UCSD-AML1 (cell line): ENCODE data around the gene DHRS13.
"Not testable (repeated sequence)": the region's sequence is repeated elsewhere in the genome, so short reads cannot be mapped to it uniquely, and the experiment has no call there.

Experiments
- DNase-seq: peaks from one replicate; lab custom pipeline; 2025; ENCODE audit not compliant: unreplicated experiment; lab: John Stamatoyannopoulos, UW

The DHRS13 gene

GRCh38 chr17:28883967-28884702, 18.7 kb downstream of the DHRS13 start:
- DNase-seq: no peak

- no peak for DNase-seq
These were observed 20.6 kb downstream of the DHRS13 start for GRCh38 chr17:28882154-28882895.

- no peak for DNase-seq
These were observed 21.3 kb downstream of the DHRS13 start for GRCh38 chr17:28881533-28882056.

- DNase-seq: no peak
These were observed 22.3 kb downstream of the DHRS13 start for GRCh38 chr17:28880572-28880945.

GRCh38 chr17:28879886-28880571, 22.9 kb downstream of the DHRS13 start:
- DNase-seq: no peak

- DNase-seq: no peak
These were observed 23.9 kb downstream of the DHRS13 start for GRCh38 chr17:28878981-28879380.

GRCh38 chr17:28878158-28878910, 24.5 kb downstream of the DHRS13 start:
- DNase-seq: no peak

GRCh38 chr17:28877150-28877711, 25.6 kb downstream of the DHRS13 start:
- DNase-seq: not testable (repeated sequence)

GRCh38 chr17:28875848-28876550, 26.9 kb downstream of the DHRS13 start:
- no peak for DNase-seq

- DNase-seq: no peak
These were observed 28.1 kb downstream of the DHRS13 start for GRCh38 chr17:28874750-28875149.

GRCh38 chr17:28873839-28874238, 29.0 kb downstream of the DHRS13 start:
- no peak for DNase-seq

GRCh38 chr17:28871056-28871579, 31.8 kb downstream of the DHRS13 start:
- DNase-seq: peak; percentile 30

- DNase-seq: no peak
These were observed 35.6 kb downstream of the DHRS13 start for GRCh38 chr17:28867276-28867675.

GRCh38 chr17:28865946-28866752, 36.7 kb downstream of the DHRS13 start:
- no peak for DNase-seq

- DNase-seq: peak; percentile 30
These were observed 37.7 kb downstream of the DHRS13 start for GRCh38 chr17:28864991-28865849.

- DNase-seq: no peak
These were observed 38.9 kb downstream of the DHRS13 start for GRCh38 chr17:28863953-28864352.

- DNase-seq: no peak
These were observed 40.3 kb downstream of the DHRS13 start for GRCh38 chr17:28862561-28862960.
